Neural progenitor cell (in vitro differentiated cells): ENCODE results near the gene CES3.

Experiments
- CTCF ChIP-seq: fragments of 200-600 bp; sonication (generic); IDR thresholded peaks from 2 replicates; pipeline ENCODE4 v1.5.1; 2017; ENCODE audit warnings: antibody characterized with exemption, mild to moderate bottlenecking
- EZH2 ChIP-seq: fragments of 200-600 bp; sonication (generic); IDR thresholded peaks from 2 replicates; pipeline ENCODE4 v1.6.1; 2017; ENCODE audit warnings: antibody characterized with exemption, mild to moderate bottlenecking, moderate library complexity
- EZH2phosphoT487 ChIP-seq: fragments of 200-600 bp; sonication (generic); IDR thresholded peaks from 2 replicates; pipeline ENCODE4 v1.6.1; 2017; ENCODE audit warnings: antibody characterized with exemption

DNA sequence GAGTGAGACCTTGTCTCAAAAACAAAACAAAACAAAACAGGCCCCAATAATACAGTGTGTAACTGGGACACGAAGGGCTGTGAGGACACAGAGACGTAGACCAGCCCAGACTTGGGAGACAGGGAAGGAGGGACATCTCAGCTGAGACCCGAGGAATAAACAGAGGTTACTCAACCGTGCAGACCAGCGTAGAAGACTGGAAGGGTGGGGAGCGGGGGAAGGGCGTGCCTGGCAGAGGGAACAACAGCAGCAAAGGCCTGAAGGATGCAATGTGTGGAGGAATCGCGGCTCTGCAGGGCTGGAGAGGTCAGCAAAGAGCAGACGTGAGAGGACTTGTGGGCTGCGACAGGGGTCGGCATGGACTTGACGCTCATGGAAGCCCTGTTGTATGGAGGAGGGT, 15.7 kb downstream of the CES3 start:
- TF ChIP-seq CTCF (no peak), EZH2phosphoT487 (no peak), EZH2 (no peak)
